ENCODE data around the gene EOLA1. TPM values are rescaled to one million over a fixed set of nuclear protein-coding genes. Genes with fewer than 3 reads are reported as not detected.
"Not testable (repeated sequence)": the region's sequence is repeated elsewhere in the genome, so short reads cannot be mapped to it uniquely, and the experiment has no call there.

EOLA1 gene
- total RNA-seq, 1 experiment from 2014 or later = 7.9 TPM

DNA sequence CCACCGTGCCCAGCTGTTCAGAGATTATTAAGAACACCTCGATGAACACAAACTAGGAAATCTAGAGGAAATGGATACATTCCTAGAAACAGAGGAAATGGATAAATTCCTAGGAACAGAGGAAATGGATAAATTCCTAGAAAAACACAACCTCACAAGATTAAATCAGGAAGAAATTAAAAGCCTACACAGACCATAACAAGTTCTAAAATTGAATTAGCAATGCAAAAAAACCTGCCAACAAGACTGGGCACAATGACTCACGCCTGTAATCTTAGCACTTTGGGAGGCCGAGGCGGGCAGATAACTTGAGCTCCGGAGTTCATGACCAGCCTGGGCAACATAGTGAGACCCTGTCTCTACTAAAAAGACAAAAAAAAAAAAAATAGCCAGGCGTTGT is 22.6 kb upstream of the EOLA1 start:
- Histone ChIP-seq H4K5ac (ENCODE audit: insufficient read length, low read depth, low read length) (no peak overlapping the region), H2AK5ac (ENCODE audit: insufficient read length, low read length) (no peak overlapping the region), H3K23ac (ENCODE audit: insufficient read length, low read depth, low read length) (no peak overlapping the region), H3K23me2 (ENCODE audit: insufficient read length, low read depth, low read length, poor library complexity, severe bottlenecking) (no peaks in the 10 kb centered on the region), H3K56ac (ENCODE audit: insufficient read length, low read depth, low read length) (no peak overlapping the region), H3K27me3 (ENCODE audit: insufficient read depth, low read length) (no peaks in the 10 kb centered on the region), H4K8ac (replicated peaks; ENCODE audit: insufficient read length, low read depth, low read length) (no peak overlapping the region), H3K18ac (ENCODE audit: insufficient read length, low read depth, low read length) (no peak overlapping the region), H3K9me3 (ENCODE audit: control insufficient read depth, low read depth, low read length) (peaks cover 35% of the 10 kb centered on the region), H2BK20ac (ENCODE audit: low read depth, low read length, poor library complexity, severe bottlenecking) (no peak overlapping the region), H3K14ac (ENCODE audit: insufficient read depth, low read length) (no peak overlapping the region), H3K4me2 (ENCODE audit: insufficient read depth, insufficient read length, low read length) (no peak overlapping the region), H4K91ac (ENCODE audit: insufficient read length, low read depth, low read length) (no peak overlapping the region), H2BK12ac (ENCODE audit: insufficient read length, low read depth, low read length) (no peak overlapping the region), H4K20me1 (ENCODE audit: control insufficient read depth, insufficient read depth, insufficient read length) (no peaks in the 10 kb centered on the region), H2BK5ac (ENCODE audit: insufficient read length, low read length) (no peak overlapping the region), H2BK15ac (ENCODE audit: low read depth, low read length) (no peak overlapping the region), H3K4me1 (ENCODE audit: insufficient read depth, low read length) (no peaks in the 10 kb centered on the region), H3K4ac (ENCODE audit: low read depth, low read length) (no peak overlapping the region), H2AFZ (ENCODE audit: low read length) (no peak overlapping the region), H2BK120ac (ENCODE audit: low read depth, low read length, poor library complexity, severe bottlenecking) (no peak overlapping the region), H3K79me2 (ENCODE audit: insufficient read depth, low read length) (no peaks in the 10 kb centered on the region), H3K27ac (ENCODE audit: insufficient read length, low read depth, low read length) (no peak overlapping the region), H3K9ac (ENCODE audit: extremely low read depth, insufficient read length, low read length) (no peak overlapping the region), H3K79me1 (ENCODE audit: insufficient read depth, low read depth, low read length, poor library complexity, severe bottlenecking) (no peaks in the 10 kb centered on the region), H3T11ph (ENCODE audit: low read length) (no peak overlapping the region)
- no peak for DNase-seq
- Mint-ChIP-seq H3K9me3 (peaks cover 74 to 84% of the 10 kb centered on the region in 2 experiments), H3K4me1 (peaks cover 18 to 24% of the 10 kb centered on the region in 2 experiments), H3K36me3 (ENCODE audit: insufficient read depth in 1 of 3, low read depth in 3 of 3) (peaks cover 3 to 17% (median 10%) of the 10 kb centered on the region in 3 experiments; a peak in 6 of 7 replicates), H3K27ac (no peak overlapping the region), H3K4me3 (no peak overlapping the region), H3K27me3 (ENCODE audit: low read depth) (peaks cover 1% of the 10 kb centered on the region; the same call in 1 of the 2 replicates)
- TF ChIP-seq, protein P1, sequence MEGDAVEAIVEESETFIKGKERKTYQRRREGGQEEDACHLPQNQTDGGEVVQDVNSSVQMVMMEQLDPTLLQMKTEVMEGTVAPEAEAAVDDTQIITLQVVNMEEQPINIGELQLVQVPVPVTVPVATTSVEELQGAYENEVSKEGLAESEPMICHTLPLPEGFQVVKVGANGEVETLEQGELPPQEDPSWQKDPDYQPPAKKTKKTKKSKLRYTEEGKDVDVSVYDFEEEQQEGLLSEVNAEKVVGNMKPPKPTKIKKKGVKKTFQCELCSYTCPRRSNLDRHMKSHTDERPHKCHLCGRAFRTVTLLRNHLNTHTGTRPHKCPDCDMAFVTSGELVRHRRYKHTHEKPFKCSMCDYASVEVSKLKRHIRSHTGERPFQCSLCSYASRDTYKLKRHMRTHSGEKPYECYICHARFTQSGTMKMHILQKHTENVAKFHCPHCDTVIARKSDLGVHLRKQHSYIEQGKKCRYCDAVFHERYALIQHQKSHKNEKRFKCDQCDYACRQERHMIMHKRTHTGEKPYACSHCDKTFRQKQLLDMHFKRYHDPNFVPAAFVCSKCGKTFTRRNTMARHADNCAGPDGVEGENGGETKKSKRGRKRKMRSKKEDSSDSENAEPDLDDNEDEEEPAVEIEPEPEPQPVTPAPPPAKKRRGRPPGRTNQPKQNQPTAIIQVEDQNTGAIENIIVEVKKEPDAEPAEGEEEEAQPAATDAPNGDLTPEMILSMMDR (conservative IDR thresholded peaks at IDR 0.05) = no peak
- WGBS (ENCODE audit: extremely low coverage, insufficient read length, low lambda C conversion rate) = no CpG with 5 or more reads among the region's 7 CpGs

DNA sequence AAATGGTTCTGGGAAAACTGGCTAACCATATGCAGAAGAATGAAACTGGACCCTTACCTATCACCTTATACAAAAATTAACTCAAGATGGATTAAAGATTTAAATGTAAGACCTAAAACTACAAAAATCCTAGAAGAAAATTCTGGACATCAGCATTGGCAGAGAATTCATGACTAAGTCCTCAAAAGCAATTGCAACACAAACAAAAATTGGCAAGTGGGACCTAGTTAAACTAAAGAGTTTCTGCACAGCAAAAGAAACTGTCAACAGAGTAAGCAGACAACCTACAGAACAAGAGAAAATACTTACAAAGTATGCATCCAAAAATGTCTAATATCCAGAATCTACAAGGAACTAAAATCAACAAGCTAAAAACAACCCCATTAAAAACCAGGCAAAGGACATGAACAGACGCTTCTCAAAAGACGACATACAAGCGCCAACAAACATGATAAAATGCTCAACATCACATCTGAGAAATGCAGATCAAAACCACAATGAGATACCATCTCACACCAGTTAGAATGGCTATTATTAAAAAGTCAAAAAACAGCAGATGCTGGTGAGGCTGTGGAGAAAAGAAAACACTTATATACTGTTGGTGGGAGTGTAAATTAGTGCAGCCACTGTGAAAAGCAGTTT is 20.1 kb upstream of the EOLA1 start:
- not testable (repeated sequence) for DNase-seq; H3K27me3 ChIP-seq (ENCODE audit: insufficient read depth, low read length); H2AFZ ChIP-seq (ENCODE audit: low read length); H2BK5ac ChIP-seq (ENCODE audit: insufficient read length, low read length); H3K79me1 ChIP-seq (ENCODE audit: insufficient read depth, low read depth, low read length, poor library complexity, severe bottlenecking); H3K56ac ChIP-seq (ENCODE audit: insufficient read length, low read depth, low read length); H3K18ac ChIP-seq (ENCODE audit: insufficient read length, low read depth, low read length); H3T11ph ChIP-seq (ENCODE audit: low read length); H2BK20ac ChIP-seq (ENCODE audit: low read depth, low read length, poor library complexity, severe bottlenecking); H2BK15ac ChIP-seq (ENCODE audit: low read depth, low read length); H4K20me1 ChIP-seq (ENCODE audit: control insufficient read depth, insufficient read depth, insufficient read length); H3K9ac ChIP-seq (ENCODE audit: extremely low read depth, insufficient read length, low read length); H3K23ac ChIP-seq (ENCODE audit: insufficient read length, low read depth, low read length); H4K8ac ChIP-seq (replicated peaks; ENCODE audit: insufficient read length, low read depth, low read length); H4K5ac ChIP-seq (ENCODE audit: insufficient read length, low read depth, low read length); H3K27me3 Mint-ChIP-seq (ENCODE audit: low read depth); H3K27ac Mint-ChIP-seq; H3K23me2 ChIP-seq (ENCODE audit: insufficient read length, low read depth, low read length, poor library complexity, severe bottlenecking); H3K14ac ChIP-seq (ENCODE audit: insufficient read depth, low read length); H3K4me3 Mint-ChIP-seq; H3K4ac ChIP-seq (ENCODE audit: low read depth, low read length); H2BK120ac ChIP-seq (ENCODE audit: low read depth, low read length, poor library complexity, severe bottlenecking); H2BK12ac ChIP-seq (ENCODE audit: insufficient read length, low read depth, low read length); H4K91ac ChIP-seq (ENCODE audit: insufficient read length, low read depth, low read length); H3K4me2 ChIP-seq (ENCODE audit: insufficient read depth, insufficient read length, low read length); H3K79me2 ChIP-seq (ENCODE audit: insufficient read depth, low read length); H3K4me1 ChIP-seq (ENCODE audit: insufficient read depth, low read length); H2AK5ac ChIP-seq (ENCODE audit: insufficient read length, low read length); H3K27ac ChIP-seq (ENCODE audit: insufficient read length, low read depth, low read length)
- H3K36me3 Mint-ChIP-seq (ENCODE audit: insufficient read depth in 1 of 3, low read depth in 3 of 3) = peaks cover 1 to 17% (median 10%) of the 10 kb centered on the region in 3 experiments; a peak in 6 of 7 replicates
- peaks cover 22 to 24% of the 10 kb centered on the region in 2 experiments for H3K4me1 Mint-ChIP-seq
- peaks cover 27% of the 10 kb centered on the region for H3K9me3 ChIP-seq (ENCODE audit: control insufficient read depth, low read depth, low read length)
- no CpG with 5 or more reads among the region's 3 CpGs for WGBS (ENCODE audit: extremely low coverage, insufficient read length, low lambda C conversion rate)
- H3K9me3 Mint-ChIP-seq = peaks cover 72 to 74% of the 10 kb centered on the region in 2 experiments

Data from H9 (cell line).